Gastroesophageal sphincter (tissue), 4 donors: ENCODE data around the gene KIAA0408. TPM values are rescaled to one million over a fixed set of nuclear protein-coding genes. Genes with fewer than 3 reads are reported as not detected.

Source experiments
- small RNA-seq, 4 donors: library from RNA; depleted of rRNA; stranded (forward); fragments of <200 nt; gene quantifications; one replicate each; pipeline ENCODE3, GENCODE V24; 2016
- total RNA-seq, 4 donors: library from RNA; depleted of rRNA; stranded (reverse); fragments of >200 nt; gene quantifications; one replicate each; pipeline ENCODE4 v1.1.0, GENCODE V29; 2016

Gene KIAA0408
- total RNA-seq, 4 donors from 2014 or later = 25.2 to 83.3 (median 47.8) TPM

Small RNA genes lying within 50 kb of the gene (small RNA-seq; reads per million reads assigned to genes)
- gene KIAA0408 = 0 reads per million in 4 donors

Other genes starting within 250 kb of the KIAA0408 start
- gene RNF146, start 192.5 kb downstream of the KIAA0408 start, total RNA-seq = 10 to 100 TPM; 53.4 to 88.9 (median 65.8) TPM
- 10 to 100 TPM; 52.0 to 74.4 (median 58.9) TPM for gene ECHDC1, start 115.8 kb downstream of the KIAA0408 start, total RNA-seq
- not detected for gene C6orf58, start 117.8 kb upstream of the KIAA0408 start, total RNA-seq